Central memory CD4-positive, alpha-beta T cell (primary cell): ENCODE data around the gene WRAP73.

Source experiments
- DNase-seq: peaks from one replicate; pipeline ENCODE4 v3.0.0; 2022

WRAP73 gene

DNA sequence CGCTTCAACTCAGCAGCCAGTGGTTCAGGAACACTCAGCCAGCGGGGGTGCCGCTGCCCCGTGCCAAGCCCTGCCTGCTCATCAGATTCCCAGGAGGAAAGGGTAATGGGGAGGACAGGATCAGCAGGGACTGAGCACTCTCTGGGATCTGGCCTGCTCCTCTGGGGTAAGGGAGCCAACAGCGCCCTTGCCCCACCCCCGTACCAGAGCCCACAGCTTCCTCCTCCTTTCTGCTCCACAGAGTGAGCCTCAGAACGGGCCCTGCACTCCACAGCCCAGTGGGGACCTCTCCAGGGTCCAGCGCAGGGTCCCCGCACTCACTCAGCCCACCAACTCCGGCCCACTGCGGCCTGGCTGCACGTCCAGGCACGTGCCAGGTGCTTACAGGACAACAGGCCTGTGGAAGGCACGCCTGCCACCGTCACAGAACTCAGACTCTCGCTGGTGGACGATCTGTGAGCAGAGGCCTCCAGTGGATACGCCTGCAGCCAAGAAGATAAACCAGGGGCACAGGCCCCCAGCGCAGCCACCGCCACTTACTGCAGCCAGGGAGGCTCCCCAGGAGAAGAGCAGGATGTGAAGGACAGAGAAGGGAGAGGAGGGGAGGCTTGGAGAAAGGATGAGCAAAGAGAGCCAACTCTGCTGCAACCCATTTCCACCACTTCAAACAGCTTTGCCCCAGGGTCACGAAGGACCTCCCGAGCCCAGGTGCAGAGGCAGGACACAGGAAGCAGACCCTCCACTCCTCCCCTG is 40.7 kb downstream of the WRAP73 start:
- DNase-seq: no peak

DNA sequence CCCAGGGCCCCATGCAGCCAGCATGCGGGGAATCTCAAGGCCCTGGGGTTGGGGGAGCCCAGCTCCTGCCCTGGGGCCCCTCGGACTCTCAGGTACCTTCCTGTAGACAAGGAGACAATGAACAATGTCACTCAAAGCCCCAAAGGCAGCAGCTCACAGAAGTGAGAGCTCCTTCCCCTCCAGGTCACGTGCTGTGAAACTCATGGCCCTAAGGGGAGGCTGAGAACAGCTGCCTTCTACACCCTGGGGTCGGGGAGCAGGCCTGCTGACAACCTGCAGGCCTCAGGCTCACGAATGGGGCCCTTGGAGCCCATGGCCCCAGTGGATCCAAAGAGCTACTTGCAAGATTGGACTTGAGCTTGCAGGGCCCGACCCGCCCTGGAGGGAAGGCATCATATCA is 41.7 kb downstream of the WRAP73 start:
- no peak for DNase-seq

DNA sequence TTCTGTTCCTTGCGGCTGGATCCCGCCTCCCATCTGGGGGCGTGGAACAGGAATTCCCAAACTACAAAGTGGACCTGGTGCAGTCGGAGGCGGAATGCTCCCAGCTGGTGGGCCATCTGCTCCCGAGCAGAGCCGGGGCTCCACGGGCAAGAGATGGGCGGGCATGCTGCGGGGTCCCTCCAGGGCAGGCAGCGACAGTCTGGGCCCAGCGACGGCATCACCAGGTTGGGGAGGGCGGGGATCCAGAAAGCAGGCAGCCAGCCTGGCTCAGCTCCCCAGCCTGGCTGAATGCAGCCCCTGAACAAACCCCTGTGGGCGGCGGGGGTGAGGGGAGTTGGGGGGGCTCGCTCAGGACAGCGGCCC is 42.2 kb downstream of the WRAP73 start:
- no peak for DNase-seq

DNA sequence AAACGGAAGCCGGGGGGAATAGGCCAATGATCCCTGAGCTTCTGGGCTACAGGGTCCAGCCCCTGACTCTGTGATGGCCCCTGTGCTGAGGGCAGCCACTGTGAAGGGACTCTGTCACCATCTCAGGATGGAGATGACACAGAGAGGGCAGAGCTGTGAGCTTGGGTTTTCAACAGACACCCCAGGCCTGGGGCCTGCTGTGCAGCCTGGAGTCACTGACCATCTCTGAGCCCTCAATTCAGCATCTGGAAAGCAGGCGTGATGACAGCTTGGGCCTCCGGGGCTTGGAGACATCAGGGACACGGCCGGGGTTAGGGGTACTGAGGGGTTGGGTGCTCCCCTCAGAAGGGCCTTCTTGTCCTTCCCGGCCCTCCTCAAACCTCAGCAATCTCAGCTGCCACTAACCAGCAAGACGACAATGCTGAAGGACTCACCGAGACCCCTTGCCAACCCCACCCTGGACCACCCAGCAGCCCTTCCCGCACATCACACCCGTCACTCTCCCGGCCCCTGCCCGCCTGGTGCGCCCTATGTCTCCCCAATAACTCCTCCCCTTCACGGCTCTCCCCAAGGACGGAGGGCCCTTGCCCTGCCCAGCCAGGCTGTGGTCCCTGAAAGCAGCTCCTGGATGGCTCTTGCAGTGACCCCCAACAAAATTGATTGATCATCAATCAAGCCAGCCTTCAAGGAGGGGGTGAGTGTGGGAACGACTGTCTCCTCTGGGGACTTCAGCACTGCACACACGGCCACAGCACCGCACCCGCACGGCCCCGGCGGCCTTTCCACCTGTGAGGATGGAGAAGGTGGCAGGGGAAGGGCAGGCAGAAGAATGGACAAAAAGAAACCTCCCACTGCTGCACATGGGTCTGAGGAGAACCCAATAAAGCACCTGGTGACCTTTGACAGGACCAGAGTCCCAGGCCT is 42.9 kb downstream of the WRAP73 start:
- DNase-seq: no peak

DNA sequence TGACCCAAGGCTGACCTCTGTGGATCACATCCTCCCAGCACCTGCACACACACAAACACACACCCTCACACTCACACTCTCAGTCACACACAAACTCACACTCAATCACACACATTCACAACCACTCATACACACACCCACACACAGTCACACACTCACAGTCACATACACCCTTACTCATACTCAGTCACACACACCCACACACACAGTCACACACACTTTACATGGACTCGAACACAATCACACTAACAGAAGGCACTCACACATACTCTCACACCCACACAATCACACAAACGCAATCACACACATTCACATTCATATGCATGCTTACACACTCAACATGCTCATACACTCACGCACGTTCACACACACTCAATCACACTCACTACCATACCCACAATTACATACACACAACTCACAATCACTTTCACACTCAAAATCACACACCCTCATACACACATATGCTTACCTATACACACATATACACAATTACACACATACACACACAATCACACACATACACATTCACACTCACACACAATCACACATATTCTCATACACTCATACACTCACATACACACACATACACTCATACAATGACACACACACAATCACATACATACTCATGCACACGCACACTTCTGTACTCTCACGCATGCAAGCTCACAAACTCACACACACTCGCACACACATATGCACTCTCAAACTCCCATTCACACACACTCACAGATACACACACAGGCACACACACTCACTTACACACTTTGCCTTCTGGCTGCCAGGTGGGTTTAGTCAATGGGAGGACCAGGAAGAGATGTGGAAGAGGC is 44.7 kb downstream of the WRAP73 start:
- no peak for DNase-seq

DNA sequence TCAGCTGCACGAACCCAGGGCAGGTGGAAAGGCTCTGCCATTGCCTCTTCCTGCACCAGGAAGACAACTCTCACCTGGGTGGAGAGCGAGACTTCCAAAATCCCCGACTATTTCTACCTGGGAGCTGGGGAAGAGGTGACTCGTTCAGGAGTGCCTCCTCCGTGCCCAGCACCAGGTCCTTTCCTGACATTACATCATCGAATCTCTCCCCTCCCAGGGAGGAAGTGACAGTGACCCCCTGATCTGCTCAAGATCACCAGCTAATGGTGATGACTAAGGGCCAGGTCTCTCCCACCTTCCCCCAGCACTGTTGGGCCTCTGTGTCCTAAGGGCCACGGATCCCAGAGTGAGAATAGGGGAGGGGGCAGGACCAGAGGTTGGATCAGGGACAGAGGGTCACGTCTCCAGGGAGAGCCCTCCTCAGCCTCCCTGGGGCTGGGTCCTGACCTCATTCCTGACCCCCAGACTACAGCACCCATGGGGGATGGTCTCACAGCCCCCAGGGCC is 45.4 kb downstream of the WRAP73 start:
- DNase-seq: no peak

DNA sequence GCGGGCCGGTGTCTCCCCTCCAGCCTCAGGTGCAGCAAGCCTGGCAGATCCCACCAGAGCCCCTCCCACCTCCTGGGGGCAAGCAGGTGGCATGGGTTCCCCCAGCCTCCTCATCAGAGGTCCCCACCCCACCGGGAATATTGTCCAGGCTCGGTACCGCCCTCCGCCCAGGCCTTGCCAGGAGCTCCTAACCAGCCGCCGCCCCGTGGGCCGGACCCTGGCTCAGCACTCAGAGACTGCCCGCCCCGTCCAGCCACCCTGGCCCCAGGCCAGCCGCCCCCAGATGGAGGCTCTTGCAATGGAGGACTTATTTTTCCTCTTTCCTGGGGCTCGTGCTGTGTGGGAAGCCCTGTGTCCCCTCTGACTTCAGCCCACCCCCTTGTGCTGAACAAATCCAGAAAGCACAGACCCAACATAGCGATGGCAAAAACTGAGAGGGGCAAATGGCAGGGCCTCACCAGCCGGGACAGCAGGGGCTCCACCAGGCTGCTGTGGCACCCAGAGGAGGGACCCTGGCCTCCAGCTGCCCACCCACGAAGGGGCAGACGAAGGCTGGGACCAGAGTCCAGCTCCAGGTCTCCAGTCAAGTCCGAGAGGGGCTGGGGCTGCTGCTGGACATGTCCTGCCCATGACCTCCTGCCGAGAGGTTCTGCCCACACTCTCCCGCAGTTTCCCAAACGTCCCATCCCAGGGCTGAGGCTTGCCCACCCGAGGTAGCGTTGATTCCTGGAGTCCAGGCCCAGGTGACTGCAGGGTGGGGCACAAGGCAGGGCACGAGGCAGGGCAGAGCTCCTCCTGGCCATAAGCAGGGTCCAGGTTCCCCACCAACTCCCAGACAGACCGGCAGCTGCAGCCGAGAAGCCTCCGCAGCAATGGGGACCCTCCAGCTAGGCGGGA is 46.1 kb downstream of the WRAP73 start:
- DNase-seq: no peak

DNA sequence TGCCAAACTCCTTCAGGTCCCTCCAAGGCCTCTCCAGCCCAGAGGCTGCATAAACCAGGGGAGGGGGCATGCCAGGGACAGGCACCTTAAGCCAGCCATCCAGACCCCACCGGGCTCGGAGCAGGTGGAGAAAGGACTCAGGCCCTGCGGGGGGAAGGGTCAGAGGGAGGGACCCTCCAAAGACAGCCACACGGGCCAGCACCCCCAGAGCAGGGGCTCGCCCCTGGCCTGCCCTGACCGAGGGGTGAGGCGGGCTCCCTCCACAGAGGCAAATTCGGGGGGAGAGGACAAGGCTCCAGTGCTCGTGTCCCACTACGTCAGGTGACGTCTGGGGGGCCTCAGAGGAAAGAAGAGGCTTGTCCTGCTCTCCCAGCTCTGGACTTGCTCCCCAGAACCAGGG is 46.7 kb downstream of the WRAP73 start:
- no peak for DNase-seq

DNA sequence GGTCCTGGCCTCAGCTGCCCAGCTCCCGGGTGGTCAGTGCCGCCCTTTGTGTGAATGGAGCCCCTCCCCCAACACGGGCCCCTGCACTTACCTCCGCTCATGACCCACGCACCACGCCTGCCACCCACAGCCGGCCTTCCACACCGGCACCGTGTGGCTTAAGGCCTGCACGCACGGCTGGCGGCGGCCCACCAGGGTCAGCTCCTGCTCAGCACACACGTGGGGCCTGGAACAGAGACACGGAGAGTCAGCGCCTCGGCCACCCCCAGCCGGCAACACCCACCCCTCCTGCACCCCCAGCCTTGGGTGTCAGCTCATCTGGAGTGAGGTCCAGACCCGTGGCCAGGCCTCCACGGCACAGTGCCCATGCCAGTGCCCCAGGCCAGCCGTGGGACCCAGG is 47.5 kb downstream of the WRAP73 start:
- no peak for DNase-seq

DNA sequence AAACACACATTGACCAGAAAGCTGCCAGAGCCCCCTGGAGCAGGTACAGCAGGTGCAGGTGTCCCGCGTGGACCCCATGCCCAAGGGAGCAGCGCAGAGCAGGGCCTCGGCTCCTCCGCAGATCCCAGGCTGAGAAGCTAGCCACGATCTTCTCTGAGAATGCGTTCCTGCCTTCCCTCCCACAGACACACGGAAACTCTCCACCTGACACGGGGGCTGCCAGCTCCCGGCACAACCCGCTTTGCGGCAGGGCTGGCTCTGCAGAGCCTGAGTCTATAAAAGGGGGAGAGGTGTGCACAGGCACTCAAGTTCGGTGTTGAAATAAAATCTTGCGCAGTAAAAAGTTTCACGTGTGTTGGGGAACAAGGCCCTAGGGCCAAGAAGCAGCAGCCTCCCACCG is 48.2 kb downstream of the WRAP73 start:
- no peak for DNase-seq

DNA sequence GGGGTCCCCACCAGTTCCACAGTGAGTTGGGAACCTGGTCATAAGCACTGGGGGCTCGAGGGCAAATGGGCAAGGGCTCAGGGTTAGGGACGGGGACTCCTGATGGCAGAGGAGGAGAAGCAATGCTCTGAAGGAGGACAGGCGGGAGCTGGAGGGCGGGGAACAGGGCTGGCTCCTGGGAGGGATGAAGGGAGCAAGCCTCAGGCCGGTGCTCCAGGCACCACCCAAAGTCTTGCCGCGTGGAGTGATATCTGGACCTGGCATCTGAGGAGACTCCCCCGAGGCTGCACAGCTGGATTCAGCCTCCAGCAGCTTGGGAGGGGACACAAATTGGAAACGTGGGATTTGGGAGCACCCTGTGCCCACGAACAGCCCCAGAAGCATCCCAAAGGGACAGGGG is 49.5 kb downstream of the WRAP73 start:
- no peak for DNase-seq

DNA sequence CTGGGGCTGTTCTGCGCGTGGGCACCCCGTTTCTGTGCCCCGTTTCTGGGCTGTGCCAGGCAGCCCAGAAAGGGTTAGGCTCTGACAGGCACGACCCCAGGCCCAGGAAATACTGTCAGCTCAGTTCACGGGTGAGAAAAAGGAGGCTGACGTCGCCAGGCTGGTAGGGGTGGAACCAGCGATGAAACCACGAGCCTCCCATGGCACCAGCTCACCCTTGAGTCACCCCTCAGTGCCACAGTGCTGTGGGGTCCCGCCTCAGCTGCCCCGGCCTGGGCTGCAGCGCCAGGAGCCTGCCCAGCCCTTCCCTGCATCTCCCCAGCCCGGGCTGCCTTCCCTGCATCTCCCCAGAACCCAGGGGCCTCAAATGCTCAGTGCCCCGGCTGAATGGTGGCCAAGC is 50.1 kb downstream of the WRAP73 start:
- no peak for DNase-seq

DNA sequence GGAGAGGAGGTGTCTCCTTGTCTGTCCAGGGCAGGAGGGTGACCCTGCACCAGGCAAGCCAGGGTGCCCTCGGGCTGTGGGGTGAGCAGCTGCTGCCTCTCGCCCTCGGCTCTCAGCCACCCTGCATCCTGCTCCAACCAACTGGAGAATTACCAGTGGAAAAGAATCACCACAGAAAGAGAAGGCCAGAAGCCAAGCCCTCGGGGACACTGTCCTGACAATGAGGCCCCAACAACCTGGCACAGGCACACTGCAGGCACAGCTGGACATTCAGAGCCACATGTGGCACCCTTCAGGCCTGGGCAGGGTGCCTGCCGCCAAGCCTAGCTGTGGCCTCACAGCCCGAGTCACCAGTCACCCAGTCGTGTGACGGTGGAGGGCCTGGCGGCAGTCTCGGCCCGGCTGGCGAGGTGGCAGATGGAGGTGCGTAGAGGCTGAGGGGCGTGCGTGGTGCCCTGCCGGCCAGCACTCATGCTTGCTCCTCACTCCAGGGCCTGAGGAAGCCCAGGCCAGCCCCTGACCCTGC is 50.6 kb downstream of the WRAP73 start:
- no peak for DNase-seq

DNA sequence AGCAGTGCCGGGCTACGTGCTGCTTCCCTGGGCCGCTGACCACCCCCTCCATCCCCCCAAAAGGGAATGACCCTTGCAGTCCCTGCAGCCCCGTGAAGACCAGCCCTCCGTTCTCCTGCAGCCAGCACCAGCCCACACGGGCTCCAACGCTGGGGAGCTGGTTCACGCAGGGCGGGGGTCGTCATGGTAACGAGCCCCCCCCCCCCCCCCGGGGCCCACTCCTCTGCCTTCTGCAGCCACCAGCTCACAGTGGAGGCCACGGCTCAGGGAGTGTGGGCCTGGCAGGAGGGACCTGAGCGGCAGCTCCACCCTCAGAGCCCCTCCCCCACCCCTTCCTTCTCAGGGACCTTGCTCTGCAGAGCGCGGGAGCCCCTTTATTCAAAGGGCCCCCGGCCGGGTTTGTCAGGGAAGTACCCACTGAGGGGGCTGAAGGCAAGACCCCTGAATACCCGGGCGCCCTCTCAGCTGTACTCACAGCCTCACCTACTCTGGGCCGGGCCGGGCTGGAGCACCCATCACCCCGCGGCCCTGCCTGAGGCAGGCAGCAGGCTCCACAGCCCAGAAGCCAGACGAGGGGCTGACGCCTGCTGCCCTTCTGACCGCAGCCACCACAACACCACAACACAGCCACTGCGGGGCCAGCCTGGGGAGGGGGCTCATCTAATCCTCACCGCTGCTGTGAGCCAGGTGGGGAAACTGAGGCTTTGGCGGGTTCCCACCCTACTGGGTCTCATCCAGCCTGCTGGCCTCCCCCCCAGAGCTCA is 51.2 kb downstream of the WRAP73 start:
- no peak for DNase-seq

DNA sequence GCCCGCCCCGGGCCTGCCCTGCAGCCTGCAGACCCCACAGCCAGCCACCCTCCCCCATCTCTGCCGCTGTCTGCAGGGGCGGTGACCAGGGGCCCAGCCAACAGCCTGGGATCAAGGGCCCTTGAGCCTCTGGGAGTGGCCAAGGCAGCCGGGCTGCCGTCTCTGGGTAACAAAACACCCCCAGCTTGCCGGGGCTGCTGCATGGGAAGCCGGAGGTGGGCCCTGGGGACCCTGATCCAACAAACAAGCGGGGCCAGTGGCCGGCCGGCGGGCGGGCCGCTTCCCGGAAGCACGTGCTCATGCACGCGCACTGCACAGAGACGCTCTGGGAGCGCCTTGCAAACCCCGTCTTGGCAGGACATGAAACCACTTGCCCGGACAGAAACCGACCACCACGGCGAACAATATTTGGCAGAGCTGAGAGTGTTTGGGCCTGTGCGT is 51.8 kb downstream of the WRAP73 start:
- no peak for DNase-seq

DNA sequence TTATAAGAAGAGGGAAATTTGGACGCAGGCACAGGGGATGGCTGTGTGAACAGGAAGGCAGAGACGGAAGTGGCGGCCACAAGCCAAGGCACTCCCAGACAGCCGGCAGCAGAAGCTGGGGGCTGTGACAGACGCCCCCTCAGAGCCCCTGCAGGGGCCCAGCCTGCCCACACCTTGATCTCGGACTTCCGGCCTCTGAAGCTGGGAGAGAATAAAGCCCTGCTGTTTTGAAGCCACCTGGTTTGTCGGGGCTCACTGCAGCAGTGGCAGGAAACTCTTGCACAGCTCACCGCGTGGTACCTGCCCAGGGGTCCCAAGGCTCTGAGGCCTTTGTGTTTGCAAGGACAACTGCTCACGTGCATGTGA is 52.3 kb downstream of the WRAP73 start:
- DNase-seq: no peak

DNA sequence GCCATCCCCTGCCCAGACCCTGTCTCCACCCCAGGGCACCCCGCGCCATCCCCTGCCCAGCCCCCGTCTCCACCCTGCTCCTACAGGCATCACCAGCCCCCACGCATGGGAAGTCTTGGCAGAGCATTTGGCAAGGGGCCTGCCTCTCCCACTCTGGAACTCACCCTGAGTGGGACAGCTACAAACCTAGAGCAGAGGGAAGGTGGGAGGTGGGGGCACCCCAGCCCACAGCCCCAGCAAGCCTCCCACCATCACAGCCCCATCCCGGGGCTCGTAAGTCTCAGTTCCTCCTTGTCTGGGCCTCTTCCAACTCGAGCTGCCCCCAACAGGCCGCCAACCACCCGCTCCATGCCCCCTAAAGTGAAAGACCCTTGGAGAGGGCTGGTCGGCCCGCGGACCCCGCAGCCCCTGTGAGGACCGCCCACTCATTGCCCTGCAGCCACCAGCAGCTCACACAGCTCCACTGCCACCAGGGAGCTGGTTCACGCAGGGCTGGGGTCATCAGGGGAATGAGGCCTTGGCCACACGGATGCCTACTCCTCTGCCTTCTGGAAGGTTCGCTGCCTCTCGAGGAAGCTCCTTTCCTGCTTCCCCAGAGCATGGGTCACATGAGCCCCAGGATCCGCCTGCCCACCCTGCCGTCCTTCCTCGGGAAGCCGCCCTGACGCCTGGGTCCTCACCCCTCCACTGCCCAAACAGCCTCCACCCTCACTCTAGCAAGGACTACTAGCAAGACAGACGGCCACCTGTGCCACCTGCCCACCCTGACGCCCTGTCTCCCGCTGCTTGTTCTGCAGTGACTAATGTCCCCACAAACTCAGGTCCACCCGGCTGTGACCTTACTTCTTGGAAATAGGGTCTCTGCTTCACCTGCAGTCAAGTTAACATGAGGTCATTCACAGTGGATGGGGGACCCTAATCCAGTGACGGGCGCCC is 53.0 kb downstream of the WRAP73 start:
- DNase-seq: no peak

DNA sequence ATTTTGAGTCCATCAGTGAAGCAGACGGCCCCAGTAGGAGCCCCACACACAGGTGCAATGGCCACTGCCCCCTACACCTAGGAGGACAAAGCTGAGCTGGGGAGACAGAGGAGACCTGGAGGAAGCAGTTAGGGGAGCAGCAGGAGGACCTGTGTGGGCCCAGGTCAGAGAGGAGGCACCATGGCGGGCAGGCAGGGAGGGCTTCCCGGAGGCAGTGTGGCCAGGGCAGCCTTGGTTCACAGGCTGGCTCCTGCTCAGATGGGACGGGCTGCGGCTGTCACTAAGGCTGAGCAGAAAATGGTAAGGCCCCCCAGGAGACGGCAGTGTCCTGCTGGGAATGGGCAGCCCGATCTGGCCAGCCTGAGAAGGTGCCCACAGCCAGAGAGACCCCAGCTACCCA is 54.0 kb downstream of the WRAP73 start:
- no peak for DNase-seq

DNA sequence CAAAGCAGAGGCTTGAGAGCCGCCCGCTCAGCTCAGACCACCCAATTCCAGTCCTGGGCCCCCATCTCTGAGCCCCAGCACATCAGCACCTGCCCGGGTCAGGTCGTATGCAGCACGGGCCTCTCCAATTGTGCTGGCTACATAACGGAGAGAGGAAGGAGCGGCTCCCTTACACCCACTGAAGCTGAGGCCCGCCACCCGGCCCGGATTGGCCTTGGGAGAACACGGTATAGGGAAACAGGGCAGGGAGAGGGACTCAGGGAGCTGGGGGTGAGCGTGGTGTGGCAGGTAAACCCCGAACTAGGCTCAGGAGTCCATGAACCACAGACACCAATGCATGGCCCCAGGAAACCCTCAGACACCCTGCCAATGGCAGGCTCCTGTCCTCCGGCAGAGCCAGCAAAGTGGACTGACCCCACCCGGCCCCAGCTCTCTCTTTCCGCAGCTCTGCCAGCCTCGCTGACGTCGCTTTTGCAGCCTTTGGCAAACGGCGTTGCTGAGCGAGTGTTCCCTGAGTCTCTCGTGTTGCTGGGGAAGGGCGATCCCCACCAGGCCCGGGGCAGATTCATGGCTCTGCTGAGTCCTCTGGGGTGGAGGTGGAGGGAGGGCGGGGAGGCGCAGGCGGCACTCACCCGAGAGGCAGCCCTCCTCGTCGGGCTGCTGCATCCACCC is 55.1 kb downstream of the WRAP73 start:
- DNase-seq: no peak
